Trophoblast cell (in vitro differentiated cells and primary cell): ENCODE data around the gene RANBP17.

Source experiments
- DNase-seq, 2 donors: peaks; one replicate each; pipeline ENCODE4 v3.0.0-alpha.2; 2016
- H2AFZ ChIP-seq: 2 replicates; pipeline ENCODE4 v1.6.1; 2013; ENCODE audit warnings: low read length, moderate library complexity, mild to moderate bottlenecking; ENCODE audit not compliant: insufficient read depth, poor library complexity
- H2AK5ac ChIP-seq: 2 replicates; pipeline ENCODE4 v1.6.1; 2013; ENCODE audit warnings: mild to moderate bottlenecking, low read length
- H2BK120ac ChIP-seq: 2 replicates; pipeline ENCODE4 v1.6.1; 2013; ENCODE audit warnings: low read length, mild to moderate bottlenecking, moderate library complexity; ENCODE audit not compliant: insufficient read depth, poor library complexity
- H2BK12ac ChIP-seq: 2 replicates; pipeline ENCODE4 v1.6.1; 2013; ENCODE audit warnings: mild to moderate bottlenecking, low read length, moderate library complexity
- H2BK5ac ChIP-seq: 2 replicates; pipeline ENCODE4 v1.6.1; 2013; ENCODE audit warnings: low read length, low read depth, moderate library complexity, mild to moderate bottlenecking; ENCODE audit not compliant: poor library complexity
- H3K14ac ChIP-seq: 2 replicates; pipeline ENCODE4 v1.6.1; 2013; ENCODE audit warnings: mild to moderate bottlenecking, low read length
- H3K18ac ChIP-seq: 2 replicates; pipeline ENCODE4 v1.6.1; 2013; ENCODE audit warnings: mild to moderate bottlenecking, low read length
- H3K23ac ChIP-seq: 2 replicates; pipeline ENCODE4 v1.6.1; 2013; ENCODE audit warnings: low read length
- H3K27ac ChIP-seq: 2 replicates; pipeline ENCODE4 v1.5.1; 2013; ENCODE audit warnings: low read depth, mild to moderate bottlenecking, inconsistent platforms, low read length, moderate library complexity
- H3K27me3 ChIP-seq: 2 replicates; pipeline ENCODE4 v1.6.1; 2013; ENCODE audit warnings: inconsistent platforms, mild to moderate bottlenecking, low read length, moderate library complexity; ENCODE audit not compliant: insufficient read depth
- H3K36me3 ChIP-seq, 2 experiments: 1 replicate in 1 of 2; 2 replicates in 1 of 2; pipeline ENCODE4 v1.6.1; 2013; ENCODE audit warnings: low read length in 2 of 2, mild to moderate bottlenecking in 2 of 2, moderate library complexity in 1 of 2; ENCODE audit not compliant: insufficient read depth in 2 of 2, control insufficient read depth in 1 of 2
- H3K4ac ChIP-seq: 2 replicates; pipeline ENCODE4 v1.6.1; 2013; ENCODE audit warnings: low read depth, mild to moderate bottlenecking, low read length, moderate library complexity
- H3K4me1 ChIP-seq, 2 experiments: 1 replicate in 1 of 2; 2 replicates in 1 of 2; pipeline ENCODE4 v1.6.1; 2013; ENCODE audit warnings: low read length in 2 of 2, mild to moderate bottlenecking in 2 of 2, moderate library complexity in 1 of 2; ENCODE audit not compliant: insufficient read depth in 2 of 2, control insufficient read depth in 1 of 2
- H3K4me2 ChIP-seq: 2 replicates; pipeline ENCODE4 v1.6.1; 2013; ENCODE audit warnings: inconsistent platforms, mild to moderate bottlenecking, low read length, moderate library complexity
- H3K4me3 ChIP-seq: 2 replicates; pipeline ENCODE4 v1.5.1; 2013; ENCODE audit warnings: mild to moderate bottlenecking, low read depth, low read length, inconsistent platforms
- H3K79me1 ChIP-seq: one replicate; pipeline ENCODE4 v1.6.1; 2013; ENCODE audit warnings: low read length
- H3K79me2 ChIP-seq: 2 replicates; pipeline ENCODE4 v1.6.1; 2013; ENCODE audit warnings: low read length, mild to moderate bottlenecking; ENCODE audit not compliant: control insufficient read depth, insufficient read depth, poor library complexity
- H3K9ac ChIP-seq: 2 replicates; pipeline ENCODE4 v1.6.1; 2013; ENCODE audit warnings: mild to moderate bottlenecking, low read length
- H3K9me3 ChIP-seq: 2 replicates; pipeline ENCODE4 v1.6.1; 2013; ENCODE audit warnings: low read depth, mild to moderate bottlenecking, control low read depth, inconsistent platforms, low read length; ENCODE audit not compliant: insufficient read depth
- H4K12ac ChIP-seq: 2 replicates; pipeline ENCODE4 v1.6.1; 2013; ENCODE audit warnings: low read depth, mild to moderate bottlenecking, low read length, moderate library complexity
- H4K8ac ChIP-seq: 2 replicates; pipeline ENCODE4 v1.6.1; 2013; ENCODE audit warnings: low read depth, mild to moderate bottlenecking, low read length, moderate library complexity
- H4K91ac ChIP-seq: one replicate; pipeline ENCODE4 v1.6.1; 2013; ENCODE audit warnings: low read depth, mild to moderate bottlenecking, low read length, moderate library complexity
- WGBS: extraction: QIAGEN DNeasy Blood & Tissue Kit; methylation state at CpG from one replicate; pipeline ENCODE4 v1.1.7; 2013; ENCODE audit warnings: missing lambda C conversion rate; ENCODE audit not compliant: insufficient read length, insufficient coverage; ENCODE audit errors: extremely low coverage; 5-methylcytosine and 5-hydroxymethylcytosine counted together

The RANBP17 gene

GRCh38 chr5:171269717-171270116, 407.9 kb downstream of the RANBP17 start:
- H3K27me3 ChIP-seq, result no peaks in the 10 kb centered on the region
- H3K79me1 ChIP-seq, result no peaks in the 10 kb centered on the region
- no peak overlapping the region for H4K8ac ChIP-seq
- no peak overlapping the region for H4K91ac ChIP-seq
- H3K36me3 ChIP-seq, result no peaks in the 10 kb centered on the region
- no peak overlapping the region for H4K12ac ChIP-seq
- no peaks in the 10 kb centered on the region for H3K9me3 ChIP-seq
- no peak overlapping the region for H3K4me2 ChIP-seq
- no peak overlapping the region for H2AFZ ChIP-seq
- no peak overlapping the region for H2BK120ac ChIP-seq
- no peak overlapping the region for H3K18ac ChIP-seq
- no peak overlapping the region for H3K23ac ChIP-seq
- H2BK12ac ChIP-seq, result no peak overlapping the region
- H3K79me2 ChIP-seq, result no peaks in the 10 kb centered on the region
- H3K4me3 ChIP-seq, result no peak overlapping the region
- H2AK5ac ChIP-seq, result no peak overlapping the region
- no peak overlapping the region for H2BK5ac ChIP-seq
- H3K4me1 ChIP-seq, result no peaks in the 10 kb centered on the region
- H3K9ac ChIP-seq, result no peak overlapping the region
- no peak overlapping the region for H3K27ac ChIP-seq
- H3K14ac ChIP-seq, result no peak overlapping the region
- DNase-seq, result peak in 1 of 2 donors; percentile 55
- no peak overlapping the region for H3K4ac ChIP-seq
- WGBS, result no CpG with 5 or more reads among the region's 2 CpGs

DNA sequence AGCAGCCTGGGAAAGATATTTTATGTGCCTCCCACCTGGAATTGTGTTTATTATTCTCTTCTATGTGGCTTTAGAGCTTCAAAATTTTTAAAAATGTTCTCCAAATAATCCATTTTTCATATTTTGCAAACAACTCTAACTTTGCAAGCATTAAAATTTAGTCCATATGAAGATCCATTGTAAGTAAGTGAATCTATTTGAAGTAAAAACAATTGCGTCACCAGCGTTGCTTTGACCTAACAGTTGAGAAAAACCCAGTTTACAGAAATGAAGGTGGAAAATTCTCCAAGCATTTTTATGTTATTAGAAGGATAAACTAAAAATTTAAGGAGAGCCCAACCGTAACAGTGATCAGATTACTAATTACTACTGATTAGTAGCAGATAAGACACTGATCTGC, 408.3 kb downstream of the RANBP17 start:
- Histone ChIP-seq H3K4ac (no peak overlapping the region), H3K4me2 (no peak overlapping the region)
- peak; percentile 11 to 73 for DNase-seq

GRCh38 chr5:171271798-171272197, 410.0 kb downstream of the RANBP17 start:
- Histone ChIP-seq H3K27ac (no peak overlapping the region), H4K91ac (no peak overlapping the region), H2BK12ac (no peak overlapping the region), H3K23ac (no peak overlapping the region), H2BK5ac (no peak overlapping the region), H4K12ac (no peak overlapping the region), H3K18ac (no peak overlapping the region), H3K79me1 (no peaks in the 10 kb centered on the region), H3K4ac (no peak overlapping the region), H4K8ac (no peak overlapping the region), H3K4me3 (no peak overlapping the region), H3K27me3 (no peaks in the 10 kb centered on the region), H3K79me2 (no peaks in the 10 kb centered on the region), H3K9ac (no peak overlapping the region), H2AK5ac (no peak overlapping the region), H3K4me2 (no peak overlapping the region), H2AFZ (no peak overlapping the region), H3K36me3 (no peaks in the 10 kb centered on the region), H3K4me1 (no peaks in the 10 kb centered on the region), H3K14ac (no peak overlapping the region), H2BK120ac (no peak overlapping the region), H3K9me3 (no peaks in the 10 kb centered on the region)
- no CpG with 5 or more reads among the region's 3 CpGs for WGBS
- no peak for DNase-seq

More for the DNA sequence above, 408.3 kb downstream of the RANBP17 start:
- H4K8ac ChIP-seq, result no peak overlapping the region
- no peaks in the 10 kb centered on the region for H3K36me3 ChIP-seq
- WGBS, result no CpG with 5 or more reads among the region's 3 CpGs
- H3K9me3 ChIP-seq, result no peaks in the 10 kb centered on the region
- H2BK12ac ChIP-seq, result no peak overlapping the region
- no peak overlapping the region for H2BK120ac ChIP-seq
- no peak overlapping the region for H3K4me3 ChIP-seq
- no peaks in the 10 kb centered on the region for H3K4me1 ChIP-seq
- no peaks in the 10 kb centered on the region for H3K79me1 ChIP-seq
- H3K14ac ChIP-seq, result no peak overlapping the region
- H2BK5ac ChIP-seq, result no peak overlapping the region
- no peak overlapping the region for H2AFZ ChIP-seq
- H4K91ac ChIP-seq, result no peak overlapping the region
- no peak overlapping the region for H3K9ac ChIP-seq
- H3K18ac ChIP-seq, result no peak overlapping the region
- no peaks in the 10 kb centered on the region for H3K27me3 ChIP-seq
- H2AK5ac ChIP-seq, result no peak overlapping the region
- no peak overlapping the region for H3K23ac ChIP-seq
- no peak overlapping the region for H4K12ac ChIP-seq
- H3K79me2 ChIP-seq, result no peaks in the 10 kb centered on the region
- H3K27ac ChIP-seq, result no peak overlapping the region

DNA sequence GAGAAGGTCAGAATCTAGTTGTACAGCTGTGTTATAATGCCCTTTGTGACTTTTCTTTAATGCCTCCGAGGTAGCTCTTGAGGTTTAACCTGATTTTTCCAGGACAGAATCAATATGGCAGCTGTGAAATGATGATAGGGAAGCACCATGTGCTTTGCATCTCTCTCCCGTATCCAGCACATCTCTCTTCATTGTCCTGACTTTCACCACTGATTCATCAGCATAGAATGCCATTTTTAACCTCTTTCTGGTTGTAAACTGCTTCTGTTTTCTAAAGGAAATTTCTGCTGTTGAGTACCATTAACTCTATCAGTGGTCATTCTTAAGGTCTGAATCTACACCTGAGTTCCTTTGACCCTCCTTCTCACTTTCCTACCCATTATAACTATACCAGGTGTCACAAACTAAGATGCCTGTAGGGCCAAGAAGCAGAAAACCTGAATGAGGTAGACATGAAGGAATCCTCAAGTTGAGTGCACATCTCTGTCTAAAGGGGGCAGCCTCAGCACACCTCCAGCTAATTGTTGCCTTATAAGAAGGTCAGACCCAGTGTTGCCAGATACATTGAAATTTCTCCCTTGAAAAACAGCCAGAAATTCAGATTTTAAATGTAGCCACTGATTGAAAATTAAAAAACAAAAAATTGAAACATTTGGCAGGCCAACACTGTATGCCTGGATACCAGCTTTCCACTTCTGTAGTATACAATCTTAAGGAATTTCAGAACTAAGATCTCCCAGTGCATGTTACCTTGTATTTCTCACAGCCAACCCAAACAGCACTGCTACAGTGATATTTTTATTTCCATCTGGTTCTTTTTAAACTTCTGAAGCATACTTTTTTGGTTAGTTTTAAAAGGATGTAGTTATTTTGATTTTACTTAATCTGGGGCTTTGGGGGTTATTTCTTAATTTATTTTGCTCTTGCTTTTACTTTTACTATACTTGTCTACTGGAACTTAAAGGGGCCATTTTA, 411.5 kb downstream of the RANBP17 start:
- no peak overlapping the region for H4K91ac ChIP-seq
- no peak overlapping the region for H3K27ac ChIP-seq
- no peak overlapping the region for H2BK12ac ChIP-seq
- H3K4me1 ChIP-seq, result no peaks in the 10 kb centered on the region
- no peak overlapping the region for H2BK120ac ChIP-seq
- no peaks in the 10 kb centered on the region for H3K27me3 ChIP-seq
- no peak overlapping the region for H2AFZ ChIP-seq
- no peaks in the 10 kb centered on the region for H3K9me3 ChIP-seq
- no peaks in the 10 kb centered on the region for H3K79me2 ChIP-seq
- no peak overlapping the region for H3K4ac ChIP-seq
- no peak overlapping the region for H2BK5ac ChIP-seq
- H3K14ac ChIP-seq, result no peak overlapping the region
- no peak overlapping the region for H4K12ac ChIP-seq
- no peaks in the 10 kb centered on the region for H3K36me3 ChIP-seq
- no peaks in the 10 kb centered on the region for H3K79me1 ChIP-seq
- H2AK5ac ChIP-seq, result no peak overlapping the region
- H3K23ac ChIP-seq, result no peak overlapping the region
- H3K4me2 ChIP-seq, result no peak overlapping the region
- WGBS, result no CpG with 5 or more reads among the region's 2 CpGs
- H4K8ac ChIP-seq, result no peak overlapping the region
- peak; percentile 63 to 82 for DNase-seq
- no peak overlapping the region for H3K18ac ChIP-seq
- no peak overlapping the region for H3K9ac ChIP-seq
- H3K4me3 ChIP-seq, result no peak overlapping the region
